NCI-H128 (cell line): Measurements from ENCODE around the gene SPATA3.

Experiments
- DNase-seq: peaks from one replicate; lab custom pipeline; 2025; ENCODE audit not compliant: unreplicated experiment; lab: John Stamatoyannopoulos, UW

SPATA3 gene

DNA sequence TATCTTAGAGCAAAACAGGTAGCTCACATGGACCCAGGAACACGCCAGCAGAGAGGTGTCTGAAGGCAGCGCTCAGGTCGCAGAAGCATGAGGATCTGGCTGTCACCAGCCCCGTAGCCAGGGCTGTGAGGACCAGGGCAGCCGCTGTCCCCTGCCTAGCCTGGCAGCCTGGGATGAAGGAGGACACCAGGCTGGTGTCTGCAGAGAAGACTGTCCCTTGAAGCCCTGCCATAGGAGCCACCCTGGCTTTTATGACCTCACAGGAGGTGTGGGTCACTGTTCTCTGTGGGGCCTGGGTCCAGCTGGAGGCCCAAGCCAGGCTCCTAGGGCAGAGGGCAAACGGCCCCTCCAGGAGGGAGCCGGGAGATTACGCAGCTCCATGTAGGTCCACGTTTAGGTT, at the start of gene SPATA3:
Gene SPATA3, plus strand, starts transcription at position 301 of the 400 bp plus-strand sequence. CDS start 113 bp downstream, outside the sequence.
- no peak for DNase-seq

- no peak for DNase-seq
These were observed 49.3 kb upstream of the SPATA3 start for GRCh38 chr2:230946429-230947234.

DNA sequence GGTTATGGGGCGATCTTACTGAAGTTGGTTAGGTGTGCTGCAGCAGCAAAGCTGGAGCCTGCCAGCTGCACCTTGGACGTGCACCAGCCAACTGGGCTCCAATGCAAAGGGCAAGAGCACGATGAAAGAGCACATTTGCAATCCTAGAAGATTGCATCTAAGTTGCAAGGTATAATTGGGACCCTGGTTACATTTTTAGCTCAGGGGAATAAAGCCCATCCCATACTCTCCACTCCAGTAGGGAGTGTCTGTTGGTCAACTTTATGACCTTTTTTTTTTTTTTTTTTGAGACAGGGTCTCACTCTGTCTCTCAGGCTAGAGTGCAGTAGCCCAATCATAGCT, 48.7 kb upstream of the SPATA3 start:
- DNase-seq: no peak

GRCh38 chr2:230947908-230948365, 48.0 kb upstream of the SPATA3 start:
- DNase-seq: no peak

GRCh38 chr2:230949966-230950873, 45.7 kb upstream of the SPATA3 start:
- DNase-seq: no peak

DNA sequence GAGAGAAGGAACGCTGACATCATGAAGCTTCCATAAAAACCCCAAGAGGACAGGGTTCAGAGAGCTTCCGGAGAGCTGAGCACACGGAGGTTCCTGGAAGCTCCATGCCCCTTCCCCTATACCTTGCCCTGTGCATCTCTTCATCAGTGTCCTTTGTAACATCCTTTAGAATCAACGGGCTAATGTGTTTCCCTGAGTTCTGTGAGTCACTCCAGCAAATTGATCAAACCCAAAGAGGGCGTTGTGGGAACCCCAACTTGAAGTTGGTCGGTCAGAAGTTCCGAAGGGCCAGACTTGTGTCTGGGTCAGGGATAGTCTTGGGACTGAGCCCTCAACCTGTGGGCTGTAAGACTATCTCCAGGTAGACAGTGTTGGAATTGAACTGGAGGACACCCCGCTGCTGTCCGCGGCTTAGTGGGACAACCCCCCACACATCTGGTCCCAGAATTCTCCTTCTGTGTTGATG, 45.0 kb upstream of the SPATA3 start:
- no peak for DNase-seq

DNA sequence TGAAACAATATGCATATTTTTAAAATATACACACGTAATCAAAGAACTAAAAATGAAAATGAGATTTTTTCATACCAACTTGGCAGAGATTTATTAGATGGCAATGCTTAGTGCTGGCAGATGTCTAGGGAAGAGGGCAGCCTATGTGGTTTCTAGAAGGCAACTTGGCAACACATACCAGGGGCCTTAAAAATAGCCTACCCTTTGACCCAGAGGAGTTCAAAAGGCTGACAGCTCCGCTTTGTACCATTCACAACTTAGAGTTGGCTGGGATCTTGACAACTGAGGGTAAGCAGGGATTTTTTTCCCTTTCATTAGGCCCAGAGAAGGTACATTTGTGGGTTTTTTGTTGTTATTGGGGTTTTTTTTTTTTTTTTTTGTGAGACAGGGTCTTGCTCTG, 44.5 kb upstream of the SPATA3 start:
- DNase-seq: no peak

GRCh38 chr2:230952226-230952956, 43.5 kb upstream of the SPATA3 start:
- no peak for DNase-seq

DNA sequence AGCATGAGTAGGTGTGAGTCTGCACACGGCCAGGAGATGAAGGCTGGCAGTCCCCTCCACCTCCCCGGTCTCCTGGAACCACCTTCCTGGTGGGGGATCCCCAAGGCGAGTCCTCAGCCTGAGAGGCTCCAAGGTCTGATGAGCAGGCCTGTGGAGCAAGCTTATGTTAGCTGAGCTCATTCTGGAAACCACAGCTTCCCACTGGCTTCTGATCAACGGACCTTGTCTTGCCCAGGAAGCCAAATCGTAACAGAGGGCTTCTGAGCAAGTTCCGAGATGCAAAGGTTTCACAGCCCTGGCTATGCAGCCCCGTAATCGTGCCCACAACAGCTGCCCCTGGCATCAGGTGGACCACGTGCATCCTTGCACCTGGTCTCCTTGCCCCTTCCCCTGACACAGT, 42.1 kb upstream of the SPATA3 start:
- no peak for DNase-seq

DNA sequence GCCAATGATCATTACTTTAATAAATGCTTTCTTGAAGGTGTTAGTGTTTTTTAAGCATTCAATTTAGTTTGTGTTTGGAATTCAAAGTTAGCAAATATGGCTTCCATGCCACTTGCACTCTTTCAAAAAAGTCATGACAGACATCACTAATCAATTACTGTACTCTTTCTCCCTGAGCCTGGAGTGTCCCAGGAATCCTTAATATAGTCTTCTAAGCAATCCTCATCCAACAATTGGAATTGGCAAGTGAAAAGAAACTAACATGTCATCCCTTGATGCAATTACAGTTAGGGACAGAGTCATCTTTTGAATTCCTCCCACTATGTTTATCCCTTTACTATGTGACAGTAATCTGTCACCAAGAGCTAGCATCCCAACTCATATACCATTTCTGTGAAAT, 41.2 kb upstream of the SPATA3 start:
- no peak for DNase-seq

GRCh38 chr2:230955163-230955737, 40.7 kb upstream of the SPATA3 start:
- DNase-seq: no peak

- no peak for DNase-seq
These were observed 38.8 kb upstream of the SPATA3 start for GRCh38 chr2:230956827-230957755.

- DNase-seq: no peak
These were observed 38.0 kb upstream of the SPATA3 start for GRCh38 chr2:230957756-230958391.

DNA sequence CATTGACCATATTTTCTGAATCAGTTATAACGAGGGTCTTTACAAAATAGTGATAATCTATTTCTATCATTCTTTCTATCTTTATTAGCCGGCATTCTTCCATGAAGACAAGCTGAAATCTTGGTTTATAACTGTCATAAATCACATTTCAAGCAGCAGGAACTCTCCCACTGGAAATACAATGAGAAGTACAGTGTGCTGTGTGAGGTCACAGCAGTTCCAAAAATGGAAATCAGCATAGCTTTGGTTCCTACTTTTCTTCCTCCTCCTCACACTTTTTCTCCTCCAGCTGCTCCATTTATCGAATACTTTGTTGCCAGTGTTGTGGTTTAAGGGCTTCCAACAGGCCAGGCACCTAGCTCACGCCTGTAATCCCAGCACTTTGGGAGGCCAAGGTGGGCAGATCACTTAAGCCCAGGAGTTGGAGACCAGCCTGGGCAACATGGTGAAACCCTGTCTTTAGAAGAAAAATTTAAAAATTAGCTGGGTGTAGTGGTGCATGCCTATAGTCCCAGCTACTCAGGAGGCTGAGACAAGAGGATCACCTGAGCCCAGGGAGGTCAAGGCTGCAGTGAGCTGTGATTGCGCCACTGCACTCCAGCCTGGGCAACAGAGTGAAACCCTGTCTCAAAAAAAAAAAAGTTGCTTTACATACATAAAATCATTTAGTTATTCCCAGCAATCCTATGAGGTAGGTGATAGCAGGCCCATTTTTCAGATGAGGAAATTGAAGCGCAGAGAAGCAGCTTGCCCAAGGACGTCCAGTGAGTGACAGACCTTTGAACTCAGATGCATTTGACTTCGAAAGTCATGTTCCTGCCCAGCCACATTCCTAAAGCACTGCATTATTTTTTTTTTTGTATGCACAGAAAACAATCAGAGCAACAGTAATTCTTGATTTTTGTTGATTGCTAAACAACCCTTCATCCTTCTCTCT, 36.8 kb upstream of the SPATA3 start:
- no peak for DNase-seq

GRCh38 chr2:230960026-230960425, 35.9 kb upstream of the SPATA3 start:
- no peak for DNase-seq

DNA sequence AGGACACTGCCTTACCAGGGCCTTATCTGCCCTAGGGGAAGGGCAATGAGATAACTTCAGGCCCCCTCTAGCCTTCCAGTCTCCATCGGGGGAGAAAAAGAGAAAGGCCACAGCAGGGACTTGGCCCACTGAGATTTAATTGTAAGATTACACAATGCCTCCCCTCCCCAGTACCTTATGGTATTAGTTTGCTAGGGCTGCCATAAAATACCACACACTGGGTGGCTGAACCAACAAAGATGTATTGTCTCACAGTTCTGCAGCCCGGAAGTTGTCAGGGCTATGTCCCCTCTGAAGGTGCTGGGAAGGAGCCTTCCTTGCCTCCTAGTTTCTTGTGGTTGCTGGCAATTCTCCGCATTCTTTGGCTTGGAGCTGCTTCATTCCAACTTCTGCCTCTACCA, 34.8 kb upstream of the SPATA3 start:
- no peak for DNase-seq

DNA sequence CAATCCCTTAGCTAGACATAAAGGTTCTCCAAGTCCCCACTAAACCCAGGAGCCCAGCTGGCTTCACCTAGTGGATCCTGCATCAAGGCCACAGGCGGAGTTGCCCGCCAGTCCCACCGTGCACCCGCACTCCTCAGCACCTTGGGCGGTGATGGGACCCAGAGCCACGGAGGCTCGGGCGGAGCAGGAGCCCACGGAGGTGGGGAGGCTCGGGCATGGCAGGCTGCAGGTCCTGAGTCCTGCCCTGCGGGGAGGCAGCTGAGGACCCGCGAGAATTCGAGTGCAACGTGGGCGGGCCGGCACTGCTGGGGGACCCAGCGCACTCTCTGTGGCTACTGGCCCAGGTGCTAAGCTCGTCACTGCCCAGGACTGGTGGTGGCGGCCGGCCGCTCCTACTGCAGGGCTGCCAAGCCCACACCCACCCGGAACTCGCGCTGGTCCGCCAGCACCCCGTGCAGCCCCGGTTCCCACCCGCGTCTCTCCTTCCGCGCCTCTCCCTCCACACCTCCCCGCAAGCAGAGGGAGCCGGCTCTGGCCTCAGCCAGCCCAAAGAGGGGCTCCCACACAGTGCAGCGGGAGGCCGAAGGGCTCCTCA, 31.7 kb upstream of the SPATA3 start:
- no peak for DNase-seq

DNA sequence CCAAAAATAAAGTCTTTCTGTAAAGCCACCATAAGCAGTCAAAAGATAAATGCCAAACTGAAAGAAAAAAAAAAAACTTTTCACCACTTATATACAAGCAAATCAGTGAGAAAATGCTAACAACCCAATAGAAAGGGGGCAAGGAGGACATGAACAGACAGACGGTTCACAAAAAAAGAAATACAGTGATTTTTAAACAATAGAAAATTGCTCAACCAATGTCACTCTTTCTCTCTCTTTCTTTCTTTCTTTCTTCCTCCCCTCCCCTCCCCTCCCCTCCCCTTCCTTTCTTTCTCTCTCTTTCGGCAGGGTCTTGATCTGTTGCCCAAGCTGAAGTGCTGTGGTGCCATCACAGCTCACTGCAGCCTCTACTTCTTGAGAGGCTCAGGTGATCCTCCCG, 28.8 kb upstream of the SPATA3 start:
- no peak for DNase-seq
